GM18526 (cell line): ENCODE measurements around the gene UBASH3A.

ENCODE experiments used
- POLR2A ChIP-seq: IDR thresholded peaks from 3 replicates; pipeline ENCODE4 v1.6.1; 2011; ENCODE audit not compliant: insufficient read length; ENCODE audit errors: extremely low read depth

Gene UBASH3A

GRCh38 chr21:42439284-42440186 lies 35.8 kb downstream of the UBASH3A start:
- no peak for TF ChIP-seq POLR2A

GRCh38 chr21:42440187-42440792 lies 36.6 kb downstream of the UBASH3A start:
- no peak for TF ChIP-seq POLR2A

- no peak for TF ChIP-seq POLR2A
Observed at GRCh38 chr21:42441963-42442362, 38.3 kb downstream of the UBASH3A start.

GRCh38 chr21:42443181-42443785 lies 39.6 kb downstream of the UBASH3A start:
- no peak for TF ChIP-seq POLR2A

- no peak for TF ChIP-seq POLR2A
Observed at GRCh38 chr21:42443876-42444744, 40.4 kb downstream of the UBASH3A start.

- TF ChIP-seq POLR2A = no peak
Observed at GRCh38 chr21:42444745-42445059, 41.0 kb downstream of the UBASH3A start.

- no peak for TF ChIP-seq POLR2A
Observed at GRCh38 chr21:42445311-42445710, 41.6 kb downstream of the UBASH3A start.

GRCh38 chr21:42446531-42446930 lies 42.8 kb downstream of the UBASH3A start:
- TF ChIP-seq POLR2A = no peak

- no peak for TF ChIP-seq POLR2A
Observed at GRCh38 chr21:42447182-42447581, 43.5 kb downstream of the UBASH3A start.

- no peak for TF ChIP-seq POLR2A
Observed at GRCh38 chr21:42447732-42448131, 44.0 kb downstream of the UBASH3A start.

GRCh38 chr21:42448686-42449085 lies 45.0 kb downstream of the UBASH3A start:
- TF ChIP-seq POLR2A = no peak

- TF ChIP-seq POLR2A = no peak
Observed at GRCh38 chr21:42451941-42452340, 48.2 kb downstream of the UBASH3A start.

GRCh38 chr21:42452401-42453223 lies 48.9 kb downstream of the UBASH3A start:
- TF ChIP-seq POLR2A = no peak

- no peak for TF ChIP-seq POLR2A
Observed at GRCh38 chr21:42453224-42453985, 49.7 kb downstream of the UBASH3A start.
